HEK293 (cell line): ENCODE data around the gene NCOA3.

ENCODE experiments used
- CTCF ChIA-PET: fragments of 350-600 bp; formaldehyde crosslinking; extraction: SDS; loops from one replicate; lab custom pipeline; 2021; ENCODE audit warnings: antibody characterized with exemption; lab: Yijun Ruan, JAX
- POLR2A ChIA-PET: fragments of 300-600 bp; formaldehyde crosslinking; extraction: SDS; loops from one replicate; lab custom pipeline; 2020; ENCODE audit warnings: antibody characterized with exemption, inconsistent platforms; lab: Yijun Ruan, JAX
- H3K27ac ChIP-seq: fragments of 200-500 bp; sonication (Bioruptor generic); 2 replicates; pipeline ENCODE4 v1.5.1; 2014; ENCODE audit warnings: low read depth, low read length, control low read depth, inconsistent platforms; ENCODE audit errors: extremely low read depth
- H3K36me3 ChIP-seq, 2 experiments: fragments of 200-500 bp in 1 of 2; sonication (Bioruptor generic) in 1 of 2; 1 replicate in 1 of 2; 2 replicates in 1 of 2; pipeline ENCODE4 v1.5.1; 2014 to 2017; ENCODE audit warnings: inconsistent platforms in 2 of 2, low read length in 2 of 2; ENCODE audit not compliant: control insufficient read depth in 2 of 2, insufficient read depth in 1 of 2
- H3K4me1 ChIP-seq: fragments of 200-500 bp; sonication (Bioruptor generic); 2 replicates; pipeline ENCODE4 v1.5.1; 2014; ENCODE audit warnings: mild to moderate bottlenecking, low read length, inconsistent platforms; ENCODE audit not compliant: control insufficient read depth, insufficient read depth
- H3K4me3 ChIP-seq: 2 replicates; pipeline ENCODE4 v1.5.1; 2011; ENCODE audit warnings: low read depth, mild to moderate bottlenecking, control low read depth, low read length, moderate library complexity
- H3K9me3 ChIP-seq: fragments of 200-500 bp; sonication (Bioruptor generic); 2 replicates; pipeline ENCODE4 v1.5.1; 2014; ENCODE audit warnings: low read depth, low read length, inconsistent platforms; ENCODE audit not compliant: control insufficient read depth, insufficient read depth
- BCL6B ChIP-seq: fragments of 450-650 bp; formaldehyde crosslinking; IDR thresholded peaks from 2 replicates; pipeline ENCODE4 v1.5.1; 2017; ENCODE audit warnings: missing biosample characterization, missing genetic modification characterization
- GFI1B ChIP-seq: fragments of 450-650 bp; formaldehyde crosslinking; IDR thresholded peaks from 2 replicates; pipeline ENCODE4 v1.5.1; 2016; ENCODE audit warnings: missing biosample characterization, missing genetic modification characterization
- GLI2 ChIP-seq: fragments of 450-650 bp; formaldehyde crosslinking; IDR thresholded peaks from 2 replicates; pipeline ENCODE4; 2017; ENCODE audit warnings: missing biosample characterization, missing genetic modification characterization, low read depth, borderline replicate concordance
- GLIS1 ChIP-seq: fragments of 450-650 bp; formaldehyde crosslinking; IDR thresholded peaks from 2 replicates; pipeline ENCODE4 v1.5.1; 2016; ENCODE audit warnings: missing biosample characterization, missing genetic modification characterization
- HOXA7 ChIP-seq: sonication (generic); formaldehyde crosslinking; IDR thresholded peaks from 2 replicates; pipeline ENCODE4 v1.8.1; 2022; ENCODE audit warnings: missing genetic modification reagents, borderline replicate concordance
- HOXD13 ChIP-seq: sonication (generic); formaldehyde crosslinking; IDR thresholded peaks from 2 replicates; pipeline ENCODE4 v1.8.0; 2022; ENCODE audit warnings: missing genetic modification reagents, borderline replicate concordance
- RBAK ChIP-seq: fragments of 450-650 bp; formaldehyde crosslinking; IDR thresholded peaks from 2 replicates; pipeline ENCODE4 v1.5.1; 2016; ENCODE audit warnings: missing biosample characterization, missing genetic modification characterization
- REPIN1 ChIP-seq: fragments of 450-650 bp; formaldehyde crosslinking; IDR thresholded peaks from 2 replicates; pipeline ENCODE4 v1.5.1; 2017; ENCODE audit warnings: missing biosample characterization, missing genetic modification characterization, low read depth
- SCRT1 ChIP-seq: fragments of 450-650 bp; formaldehyde crosslinking; IDR thresholded peaks from 2 replicates; pipeline ENCODE4 v1.5.1; 2016; ENCODE audit warnings: missing biosample characterization, missing genetic modification characterization, borderline replicate concordance
- SP2 ChIP-seq: fragments of 450-650 bp; formaldehyde crosslinking; IDR thresholded peaks from 2 replicates; pipeline ENCODE4 v1.5.1; 2016; ENCODE audit warnings: missing biosample characterization, missing genetic modification characterization
- ZBTB7A ChIP-seq: fragments of 450-650 bp; formaldehyde crosslinking; IDR thresholded peaks from 2 replicates; pipeline ENCODE4 v1.5.1; 2016; ENCODE audit warnings: low read depth, missing biosample characterization, missing genetic modification characterization
- ZIC2 ChIP-seq: fragments of 450-650 bp; formaldehyde crosslinking; IDR thresholded peaks from 2 replicates; pipeline ENCODE4 v1.5.1; 2016; ENCODE audit warnings: missing biosample characterization, missing genetic modification characterization
- ZNF112 ChIP-seq: fragments of 450-650 bp; formaldehyde crosslinking; IDR thresholded peaks from 2 replicates; pipeline ENCODE4 v1.5.0; 2017; ENCODE audit warnings: missing biosample characterization, missing genetic modification characterization
- ZNF138 ChIP-seq: fragments of 450-650 bp; formaldehyde crosslinking; IDR thresholded peaks from 2 replicates; pipeline ENCODE4 v1.5.1; 2016; ENCODE audit warnings: missing biosample characterization, missing genetic modification characterization, borderline replicate concordance
- ZNF175 ChIP-seq: fragments of 450-650 bp; formaldehyde crosslinking; IDR thresholded peaks from 2 replicates; pipeline ENCODE4 v1.5.1; 2016; ENCODE audit warnings: missing biosample characterization, missing genetic modification characterization
- ZNF350 ChIP-seq: fragments of 450-650 bp; formaldehyde crosslinking; IDR thresholded peaks from 2 replicates; pipeline ENCODE4 v1.5.0; 2017; ENCODE audit warnings: missing biosample characterization, mild to moderate bottlenecking, missing genetic modification characterization
- ZNF488 ChIP-seq: fragments of 450-650 bp; formaldehyde crosslinking; IDR thresholded peaks from 2 replicates; pipeline ENCODE4 v1.5.1; 2016; ENCODE audit warnings: missing biosample characterization, missing genetic modification characterization
- ZNF544 ChIP-seq: fragments of 450-650 bp; formaldehyde crosslinking; IDR thresholded peaks from 2 replicates; pipeline ENCODE4 v1.5.0; 2017; ENCODE audit warnings: missing biosample characterization, missing genetic modification characterization
- ZNF549 ChIP-seq: fragments of 450-650 bp; IDR thresholded peaks from 2 replicates; pipeline ENCODE4 v1.5.1; 2018; ENCODE audit warnings: missing biosample characterization, missing genetic modification characterization, mild to moderate bottlenecking, inconsistent platforms, moderate library complexity
- ZNF624 ChIP-seq: fragments of 450-650 bp; formaldehyde crosslinking; IDR thresholded peaks from 2 replicates; pipeline ENCODE4 v1.5.1; 2017; ENCODE audit warnings: missing biosample characterization, missing genetic modification characterization
- ZNF792 ChIP-seq: fragments of 450-650 bp; formaldehyde crosslinking; IDR thresholded peaks from 2 replicates; pipeline ENCODE4 v1.5.1; 2016; ENCODE audit warnings: missing biosample characterization, missing genetic modification characterization
- ZNF830 ChIP-seq: fragments of 450-650 bp; IDR thresholded peaks from 2 replicates; pipeline ENCODE4 v1.5.0; 2018; ENCODE audit warnings: missing biosample characterization, missing genetic modification characterization, low read depth, mild to moderate bottlenecking, moderate library complexity
- ZSCAN30 ChIP-seq: fragments of 450-650 bp; IDR thresholded peaks from 2 replicates; pipeline ENCODE4 v1.5.1; 2018; ENCODE audit warnings: missing biosample characterization, mild to moderate bottlenecking, missing genetic modification characterization, moderate library complexity
- ZXDB ChIP-seq: fragments of 450-650 bp; formaldehyde crosslinking; IDR thresholded peaks from 2 replicates; pipeline ENCODE4 v1.5.1; 2016; ENCODE audit warnings: missing biosample characterization, missing genetic modification characterization
- TF ChIP-seq, protein P1 (sequence below): fragments of 450-650 bp; formaldehyde crosslinking; IDR thresholded peaks from 2 replicates; pipeline ENCODE4 v1.5.1; 2017; ENCODE audit warnings: missing biosample characterization, missing genetic modification characterization

NCOA3 gene

DNA sequence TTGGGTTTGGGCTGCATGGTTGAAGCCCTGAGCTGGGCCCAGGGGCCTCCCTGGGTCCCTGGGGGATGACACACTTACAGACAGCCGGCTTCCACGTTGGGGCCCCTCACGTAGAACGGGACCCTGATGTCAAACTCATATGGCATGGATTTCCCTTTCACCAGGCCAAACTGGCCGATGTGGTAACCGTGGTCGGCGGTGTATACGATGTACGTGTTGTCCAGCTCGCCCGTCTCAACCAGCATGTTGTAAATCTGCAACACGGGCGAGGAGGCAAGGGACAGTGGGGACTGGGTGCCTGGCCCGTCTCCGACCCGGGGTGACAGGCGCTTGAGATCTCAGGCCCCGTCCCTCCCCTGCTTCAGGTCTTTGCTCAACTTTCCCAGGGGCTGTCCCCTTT is 181.2 kb downstream of the NCOA3 start:
- H3K36me3 ChIP-seq = peaks cover 0 to 58% of the 10 kb centered on the region in 2 experiments; a peak in 2 of 3 replicates
- no peak overlapping the region for H3K4me3 ChIP-seq
- ChIA-PET CTCF (no interaction called here), POLR2A (no interaction called here)
- no peaks in the 10 kb centered on the region for H3K4me1 ChIP-seq
- TF ChIP-seq ZNF175 (no peak), ZNF488 (no peak), ZBTB7A (no peak), ZNF792 (tag by site-specific recombination) (no peak), ZXDB (tag by site-specific recombination) (no peak), SCRT1 (no peak), SP2 (tag by site-specific recombination) (no peak), ZNF544 (no peak), ZNF112 (tag by site-specific recombination) (no peak), ZNF549 (tag by site-specific recombination) (no peak), GLI2 (tag by site-specific recombination) (no peak), REPIN1 (tag by site-specific recombination) (no peak), ZNF350 (tag by site-specific recombination) (no peak), ZIC2 (tag by site-specific recombination) (no peak), ZNF624 (tag by site-specific recombination) (no peak), BCL6B (tag by site-specific recombination) (no peak), GLIS1 (tag by site-specific recombination) (no peak)
- no peaks in the 10 kb centered on the region for H3K9me3 ChIP-seq
- no peak overlapping the region for H3K27ac ChIP-seq

GRCh38 chr20:47684306-47685080 is 182.8 kb downstream of the NCOA3 start:
- peaks cover 0 to 68% of the 10 kb centered on the region in 2 experiments; a peak in 2 of 3 replicates for H3K36me3 ChIP-seq
- no peak for TF ChIP-seq HOXD13 (CRISPR knock-in tag)
- TF ChIP-seq HOXA7 (CRISPR knock-in tag) = no peak
- no peak for TF ChIP-seq GFI1B
- no peak for TF ChIP-seq ZSCAN30 (tag by site-specific recombination)
- TF ChIP-seq ZNF830 (tag by site-specific recombination) = no peak
- TF ChIP-seq, protein P1, sequence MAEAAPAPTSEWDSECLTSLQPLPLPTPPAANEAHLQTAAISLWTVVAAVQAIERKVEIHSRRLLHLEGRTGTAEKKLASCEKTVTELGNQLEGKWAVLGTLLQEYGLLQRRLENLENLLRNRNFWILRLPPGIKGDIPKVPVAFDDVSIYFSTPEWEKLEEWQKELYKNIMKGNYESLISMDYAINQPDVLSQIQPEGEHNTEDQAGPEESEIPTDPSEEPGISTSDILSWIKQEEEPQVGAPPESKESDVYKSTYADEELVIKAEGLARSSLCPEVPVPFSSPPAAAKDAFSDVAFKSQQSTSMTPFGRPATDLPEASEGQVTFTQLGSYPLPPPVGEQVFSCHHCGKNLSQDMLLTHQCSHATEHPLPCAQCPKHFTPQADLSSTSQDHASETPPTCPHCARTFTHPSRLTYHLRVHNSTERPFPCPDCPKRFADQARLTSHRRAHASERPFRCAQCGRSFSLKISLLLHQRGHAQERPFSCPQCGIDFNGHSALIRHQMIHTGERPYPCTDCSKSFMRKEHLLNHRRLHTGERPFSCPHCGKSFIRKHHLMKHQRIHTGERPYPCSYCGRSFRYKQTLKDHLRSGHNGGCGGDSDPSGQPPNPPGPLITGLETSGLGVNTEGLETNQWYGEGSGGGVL = no peak
- no peak for TF ChIP-seq ZNF138 (tag by site-specific recombination)
- TF ChIP-seq RBAK (tag by site-specific recombination) = no peak
- TF ChIP-seq, all 188 proteins: peak for 0
- H3K9me3 ChIP-seq = no peaks in the 10 kb centered on the region
- no peak overlapping the region for H3K27ac ChIP-seq
- no peaks in the 10 kb centered on the region for H3K4me1 ChIP-seq
- H3K4me3 ChIP-seq = no peak overlapping the region
- ChIA-PET CTCF (no interaction called here), POLR2A (no interaction called here)
